GM18520 (cell line): Measurements from ENCODE around the gene HCN3.
"Not testable (repeated sequence)": the region's sequence is repeated elsewhere in the genome, so short reads cannot be mapped to it uniquely, and the experiment has no call there.

Experiments used
- ATAC-seq: cut with Tn5 transposase; IDR thresholded peaks from one replicate; pipeline ENCODE4 v1.9.1; 2021; ENCODE audit not compliant: unreplicated experiment

The HCN3 gene

GRCh38 chr1:155277070-155277901 lies at the start of gene HCN3:
TSS of gene HCN3 (plus strand) at chr1:155277463. CDS start at chr1:155277591, 128 bp downstream.
- ATAC-seq = peak; percentile 52

GRCh38 chr1:155228096-155228427 lies 49.2 kb upstream of the HCN3 start:
- no peak for ATAC-seq

DNA sequence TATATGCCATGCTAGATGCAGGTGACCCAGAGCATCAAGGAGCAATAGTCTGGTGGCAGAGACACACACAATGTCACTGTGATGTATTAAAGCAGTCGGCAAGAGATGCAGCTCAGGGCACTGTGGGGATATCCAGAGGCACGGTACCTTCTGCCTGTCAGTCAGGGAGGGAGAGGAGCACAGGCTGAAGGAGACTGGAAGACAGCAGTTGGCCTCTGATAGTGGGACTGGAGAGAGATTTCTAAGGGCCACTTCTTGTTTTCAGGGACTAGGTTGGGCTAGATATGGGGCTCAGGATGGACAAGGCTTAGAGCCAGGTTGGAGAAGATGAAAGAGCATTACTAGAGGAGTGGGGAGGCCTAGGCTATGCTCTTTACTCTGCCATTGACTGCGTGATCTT lies 46.0 kb upstream of the HCN3 start:
- not testable (repeated sequence) for ATAC-seq

GRCh38 chr1:155232001-155232978 lies 45.0 kb upstream of the HCN3 start:
- not testable (repeated sequence) for ATAC-seq

- ATAC-seq = not testable (repeated sequence)
Observed at GRCh38 chr1:155233502-155233901, 43.8 kb upstream of the HCN3 start.

DNA sequence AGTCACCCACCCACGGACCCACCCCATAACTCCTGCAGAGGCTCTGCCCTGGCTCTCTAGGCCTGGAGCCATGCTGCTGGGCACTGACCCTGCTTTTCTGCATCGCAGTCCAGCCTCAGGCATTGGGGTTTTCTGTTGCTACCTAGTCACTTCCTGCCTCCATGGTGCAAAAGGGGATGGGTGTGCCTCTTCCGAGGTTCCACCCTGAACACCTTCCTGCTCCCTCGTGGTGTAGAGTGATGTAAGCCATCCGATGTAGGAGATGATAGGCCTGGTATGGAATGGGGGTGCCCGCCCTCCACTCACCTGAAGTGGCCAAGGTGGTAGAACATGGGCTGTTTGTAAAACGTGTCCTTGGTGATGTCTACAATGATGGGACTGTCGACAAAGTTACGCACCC lies 41.9 kb upstream of the HCN3 start:
- ATAC-seq = not testable (repeated sequence)

DNA sequence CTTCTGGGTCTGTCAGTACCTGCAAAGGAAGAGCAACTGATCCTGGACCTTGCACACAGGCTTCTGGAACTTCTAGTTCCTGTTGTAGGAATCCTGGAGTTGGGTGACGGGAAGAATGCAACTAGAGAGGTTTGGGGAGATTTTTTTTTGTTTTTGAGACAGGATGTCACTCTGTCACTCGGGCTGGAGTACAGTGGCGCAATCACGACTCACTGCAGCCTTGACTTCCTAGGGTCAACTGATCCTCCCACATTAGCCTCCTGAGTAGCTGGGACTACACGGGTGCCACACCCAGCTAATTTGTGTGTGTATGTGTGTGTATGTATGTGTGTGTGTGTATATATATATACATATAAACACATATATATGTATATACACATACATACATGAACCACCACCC lies 40.8 kb upstream of the HCN3 start:
- no peak for ATAC-seq

DNA sequence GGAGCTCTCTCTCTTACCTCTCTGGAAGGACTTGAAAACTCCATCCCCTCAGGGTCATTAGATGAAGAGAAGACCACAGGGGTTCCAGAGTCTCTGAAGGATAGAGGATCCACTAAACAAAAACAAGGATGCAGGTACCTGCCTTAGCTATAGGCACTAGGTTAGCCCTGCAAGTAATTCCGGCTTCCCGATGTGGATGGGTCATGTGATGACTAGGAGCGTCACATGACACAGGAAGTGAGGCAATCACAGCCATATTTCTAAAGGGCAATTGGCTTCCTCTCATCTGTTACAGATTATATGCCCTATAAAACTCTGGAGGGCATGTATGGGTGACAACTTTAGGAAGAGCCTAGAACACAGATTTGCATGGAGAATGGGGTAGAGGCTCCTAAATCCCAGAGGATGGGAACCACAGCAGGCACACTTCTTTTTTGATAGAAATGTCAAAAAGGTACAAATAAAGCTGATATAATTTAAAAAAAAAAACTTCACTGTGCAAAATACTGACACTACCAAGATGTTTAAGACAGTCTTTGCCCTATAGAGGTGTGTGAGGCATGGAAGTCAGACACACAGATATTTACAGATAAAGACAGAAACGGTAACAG lies 36.1 kb upstream of the HCN3 start:
- no peak for ATAC-seq

DNA sequence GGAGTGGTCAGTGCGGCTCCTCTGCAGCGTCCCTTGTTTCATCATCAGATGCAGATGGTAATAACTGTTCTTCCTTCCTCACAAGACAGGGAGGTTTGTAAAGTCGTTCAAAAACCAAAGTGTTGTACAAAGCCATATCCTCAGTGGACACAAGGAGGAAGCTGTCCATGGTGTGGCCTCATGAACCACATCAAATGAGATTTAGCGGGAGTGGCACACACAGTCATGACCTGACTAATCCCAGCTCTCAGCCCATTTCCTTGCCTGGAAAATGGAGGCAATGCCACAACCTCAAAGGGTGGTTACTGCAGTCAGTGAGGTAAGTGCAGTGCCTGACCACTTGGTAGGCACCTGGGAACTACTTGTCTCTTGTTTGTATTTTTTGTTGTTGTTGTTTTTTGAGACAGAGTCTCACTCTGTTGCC lies 35.4 kb upstream of the HCN3 start:
- ATAC-seq = no peak

DNA sequence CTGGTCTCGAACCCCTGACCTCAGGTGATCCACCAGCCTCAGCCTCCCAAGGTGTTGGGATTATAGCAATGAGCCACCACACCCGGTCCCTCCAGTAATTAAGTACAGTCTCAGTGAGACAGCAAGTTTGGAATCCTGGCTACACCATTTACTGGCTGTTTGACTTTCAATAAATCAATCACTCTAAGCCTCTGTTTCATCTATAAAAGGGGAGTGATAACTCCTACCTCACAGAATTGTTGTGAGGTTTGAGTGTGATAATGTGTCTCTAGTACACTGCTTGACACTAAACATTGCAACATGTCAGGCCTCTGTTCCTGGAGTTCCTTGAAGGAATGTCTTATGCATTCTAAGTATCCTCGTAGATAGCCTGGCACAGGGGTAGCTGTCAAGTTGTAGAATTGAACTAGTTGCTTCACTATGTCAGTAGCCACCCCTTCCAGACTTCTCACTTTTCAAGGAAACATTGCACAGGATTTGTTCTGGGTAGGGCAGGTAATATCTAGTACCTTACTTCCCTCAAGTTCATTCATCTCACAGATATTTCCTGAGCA lies 34.4 kb upstream of the HCN3 start:
- ATAC-seq = no peak

GRCh38 chr1:155244368-155245162 lies 32.7 kb upstream of the HCN3 start:
- peak; percentile 88 for ATAC-seq

GRCh38 chr1:155245163-155245524 lies 32.1 kb upstream of the HCN3 start:
- no peak for ATAC-seq

GRCh38 chr1:155246796-155247195 lies 30.5 kb upstream of the HCN3 start:
- not testable (repeated sequence) for ATAC-seq

DNA sequence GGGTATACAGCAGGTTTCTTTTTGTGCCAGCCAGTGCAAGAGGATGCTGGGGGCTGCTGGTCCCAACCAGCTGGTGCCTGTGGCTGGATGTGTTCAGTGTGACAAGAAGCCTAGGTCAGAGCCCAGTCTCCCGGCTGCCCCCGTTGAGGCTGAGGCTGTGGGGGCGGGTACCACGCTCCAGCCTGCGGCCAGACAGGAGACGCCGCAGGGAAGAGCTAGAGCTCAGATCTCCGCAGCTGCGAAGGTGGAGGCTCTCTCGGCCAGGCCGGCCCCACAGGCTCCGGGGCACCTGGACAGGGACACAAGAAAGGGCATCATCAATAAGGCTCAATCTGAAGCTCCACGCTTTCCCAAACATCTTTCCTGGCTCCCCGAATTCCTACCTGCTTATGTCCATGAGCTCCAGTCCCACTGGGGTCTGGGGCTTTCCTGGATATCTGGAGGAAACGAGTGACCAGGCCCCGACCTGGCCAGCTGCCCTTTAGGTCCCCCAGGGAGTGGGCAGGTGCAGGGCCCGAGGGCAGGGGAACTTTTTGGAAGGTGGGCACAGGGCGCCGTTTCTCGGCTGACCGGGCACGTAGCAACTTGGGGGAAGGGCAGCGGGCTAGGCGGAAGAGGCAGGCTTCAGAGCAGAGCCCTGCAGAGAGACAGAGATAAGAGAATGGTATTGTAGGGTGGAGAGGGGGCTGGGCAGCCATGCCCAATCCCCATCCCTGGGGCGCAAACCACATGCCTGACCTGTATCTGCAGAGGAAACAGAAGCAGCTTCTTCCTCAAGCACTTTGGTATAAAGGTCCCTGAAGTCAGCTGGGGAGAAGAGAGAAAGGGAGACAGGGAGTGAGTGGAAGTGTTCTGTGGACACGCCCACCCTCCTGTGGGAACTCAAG lies 29.4 kb upstream of the HCN3 start:
- ATAC-seq = no peak

GRCh38 chr1:155250246-155250632 lies 27.0 kb upstream of the HCN3 start:
- peak; percentile 3 for ATAC-seq

DNA sequence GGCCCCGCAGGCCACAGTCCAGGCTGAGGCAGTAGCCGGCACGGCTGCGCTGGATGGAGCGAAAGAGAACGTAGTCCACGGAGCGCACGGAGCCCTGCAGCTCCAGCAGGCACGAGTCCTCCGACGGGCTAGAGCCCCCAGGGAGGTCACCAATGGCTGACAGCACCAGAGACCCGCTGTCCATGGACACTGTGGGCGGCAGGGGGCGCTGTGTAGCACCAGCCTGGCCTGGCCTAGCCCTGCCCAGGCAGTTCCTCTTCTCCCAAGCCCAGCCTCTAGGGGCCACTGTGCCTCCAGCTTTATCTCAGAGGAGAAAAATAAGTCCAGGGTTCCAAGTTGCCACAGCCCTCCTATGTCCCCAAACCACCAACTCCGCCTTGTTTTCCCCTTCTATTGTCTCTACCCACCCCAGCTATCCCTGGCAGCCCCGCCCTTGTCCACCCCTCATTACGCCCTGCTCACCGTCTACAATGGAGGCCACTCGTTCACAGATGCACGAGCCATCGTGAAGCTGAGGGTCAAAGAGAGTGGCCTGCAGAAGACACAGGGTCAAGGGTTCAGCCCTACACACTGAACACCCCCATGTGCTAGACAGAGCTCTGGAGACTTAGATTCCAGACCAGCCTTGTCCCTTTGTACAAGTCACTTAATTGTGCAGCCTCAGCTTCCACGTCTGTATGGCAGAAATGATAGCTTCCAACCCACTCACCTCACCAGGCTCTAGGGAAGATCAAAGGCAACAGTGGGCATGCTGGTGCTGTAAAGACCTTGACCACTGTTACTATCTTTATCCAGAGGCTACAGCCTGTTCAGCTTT lies 26.4 kb upstream of the HCN3 start:
- ATAC-seq = peak; percentile 80

DNA sequence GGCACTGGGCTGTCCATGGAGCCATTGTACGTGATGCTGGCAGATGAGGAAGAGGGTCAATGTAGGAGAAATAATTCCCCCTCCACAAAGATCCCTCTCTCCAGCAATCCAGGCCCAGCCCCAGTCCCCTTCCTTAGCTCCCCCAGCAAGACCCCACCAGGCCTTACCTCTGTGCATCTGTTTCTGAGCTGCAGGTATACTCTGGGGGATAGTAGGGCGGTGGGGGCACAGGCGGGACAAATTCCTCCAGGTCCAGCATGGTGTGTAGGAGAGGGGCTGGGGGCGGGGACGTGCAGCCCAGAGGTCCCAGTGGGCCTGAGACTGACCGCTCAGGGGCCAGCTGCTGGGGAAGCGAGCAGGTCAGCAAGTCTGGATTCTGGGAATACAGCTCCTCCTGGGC lies 25.7 kb upstream of the HCN3 start:
- ATAC-seq = no peak

DNA sequence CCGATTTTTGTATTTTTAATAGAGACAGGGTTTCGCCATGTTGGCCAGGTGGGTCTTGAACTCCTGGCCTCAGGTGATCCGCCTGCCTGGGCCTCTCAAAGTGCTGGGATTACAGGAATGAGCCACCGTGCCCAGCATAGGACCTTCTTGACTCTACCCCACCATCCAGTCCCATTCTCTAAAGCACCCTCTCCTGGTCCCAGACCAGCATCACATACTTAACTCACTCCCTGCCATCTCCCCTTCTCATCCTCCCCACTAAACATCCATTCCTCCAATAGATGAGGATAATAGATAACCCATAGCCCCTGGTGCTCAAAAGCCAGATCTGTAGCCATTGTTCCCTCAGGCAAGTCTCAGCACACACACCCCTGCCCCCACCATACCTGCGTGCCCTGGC lies 24.1 kb upstream of the HCN3 start:
- no peak for ATAC-seq

DNA sequence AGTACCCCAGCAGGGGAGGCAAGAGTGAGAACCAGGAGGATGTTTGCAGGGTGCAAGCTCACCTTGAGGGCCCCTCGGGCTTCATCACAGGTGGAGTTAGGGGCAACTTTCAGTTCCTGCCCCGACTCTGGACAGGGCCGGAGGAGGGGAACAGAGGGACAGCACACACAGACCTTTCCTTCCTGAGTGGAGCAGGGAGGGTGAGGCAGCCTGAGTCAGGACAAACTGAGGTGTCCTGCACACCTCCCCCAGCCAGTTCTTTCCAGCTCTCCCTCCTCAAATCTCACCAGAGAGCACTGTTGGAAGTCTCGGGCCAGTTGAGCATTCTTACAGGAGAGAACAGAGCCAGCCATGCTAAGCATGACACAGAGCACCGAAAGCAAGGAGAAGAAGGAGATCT lies 23.5 kb upstream of the HCN3 start:
- ATAC-seq = no peak
